ENCODE results near the gene SLC37A3. TPM values are rescaled to one million over a fixed set of nuclear protein-coding genes. Genes with fewer than 3 reads are reported as not detected.
"Not testable (repeated sequence)": the region's sequence is repeated elsewhere in the genome, so short reads cannot be mapped to it uniquely, and the experiment has no call there.

The SLC37A3 gene
- total and polyA plus RNA-seq, 9 donors = 30.6 to 74.6 (median 39.4) TPM

- H3K27me3 ChIP-seq = no peaks in the 10 kb centered on the region
- H3K36me3 ChIP-seq = no peaks in the 10 kb centered on the region
- H3K27ac ChIP-seq = no peak overlapping the region
Observed at GRCh38 chr7:140347218-140347617, 51.1 kb downstream of the SLC37A3 start.

GRCh38 chr7:140345426-140345825 lies 52.9 kb downstream of the SLC37A3 start:
- Histone ChIP-seq H3K4me3 (no peak overlapping the region), H3K9me3 (no peaks in the 10 kb centered on the region), H3K36me3 (no peaks in the 10 kb centered on the region), H3K4me1 (ENCODE audit: insufficient read depth) (no peaks in the 10 kb centered on the region), H3K27ac (no peak overlapping the region), H3K27me3 (no peaks in the 10 kb centered on the region)
- no peak for DNase-seq
- TF ChIP-seq EP300 (IDR thresholded peaks at IDR 0.05) (no peak), POLR2A (IDR thresholded peaks at IDR 0.05) (no peak), CTCF (IDR thresholded peaks at IDR 0.05) (no peak)
- intact Hi-C loops (cut with DNase I) = no loop called here
- 77 to 83% (median 80%) methylated on average over 3 of the region's 3 CpGs for WGBS, 3 donors

More at GRCh38 chr7:140347218-140347617, 51.1 kb downstream of the SLC37A3 start:
- WGBS, 3 donors = 71 to 80% (median 72%) methylated on average over 5 of the region's 5 CpGs
- no peak for TF ChIP-seq EP300 (IDR thresholded peaks at IDR 0.05)
- TF ChIP-seq POLR2A (IDR thresholded peaks at IDR 0.05) = no peak
- DNase-seq = no peak
- Histone ChIP-seq H3K4me3 (no peak overlapping the region), H3K9me3 (no peaks in the 10 kb centered on the region), H3K4me1 (ENCODE audit: insufficient read depth) (no peaks in the 10 kb centered on the region)
- intact Hi-C loops (cut with DNase I) = no loop called here

- Histone ChIP-seq H3K36me3 (no peaks in the 10 kb centered on the region), H3K27me3 (no peaks in the 10 kb centered on the region), H3K9me3 (no peaks in the 10 kb centered on the region), H3K4me3 (no peak overlapping the region), H3K27ac (no peak overlapping the region), H3K4me1 (ENCODE audit: insufficient read depth) (no peaks in the 10 kb centered on the region)
- intact Hi-C loops (cut with DNase I) = no loop called here
- no peak for DNase-seq
- 67 to 72% (median 72%) methylated on average over 13 of the region's 13 CpGs for WGBS, 3 donors
- no peak for TF ChIP-seq EP300 (IDR thresholded peaks at IDR 0.05)
- TF ChIP-seq CTCF (IDR thresholded peaks at IDR 0.05) = no peak
- no peak for TF ChIP-seq POLR2A (IDR thresholded peaks at IDR 0.05)
Observed at GRCh38 chr7:140342727-140343514, 55.4 kb downstream of the SLC37A3 start.

- H3K4me1 ChIP-seq (ENCODE audit: insufficient read depth); H3K36me3 ChIP-seq; DNase-seq; H3K9me3 ChIP-seq; H3K4me3 ChIP-seq; H3K27me3 ChIP-seq; intact Hi-C loops (cut with DNase I); H3K27ac ChIP-seq: not testable (repeated sequence)
- 89 to 98% (median 91%) methylated on average over 1 of the region's 1 CpG for WGBS, 3 donors
Observed at GRCh38 chr7:140338959-140339358, 59.4 kb downstream of the SLC37A3 start.

- TF ChIP-seq CTCF (IDR thresholded peaks at IDR 0.05) (no peak), POLR2A (IDR thresholded peaks at IDR 0.05) (no peak), EP300 (IDR thresholded peaks at IDR 0.05) (no peak)
- H3K27me3 ChIP-seq = no peaks in the 10 kb centered on the region
- no peak overlapping the region for H3K4me3 ChIP-seq
- intact Hi-C loops (cut with DNase I) = loop anchor here in 1 of 4 donors (5.0 kb wide), 1 partner anchor 62 kb away; no protein-coding TSS in a partner anchor
- no peak for DNase-seq
- H3K9me3 ChIP-seq = no peaks in the 10 kb centered on the region
- H3K4me1 ChIP-seq (ENCODE audit: insufficient read depth) = no peaks in the 10 kb centered on the region
- no peaks in the 10 kb centered on the region for H3K36me3 ChIP-seq
- 53 to 76% (median 53%) methylated on average over 8 of the region's 8 CpGs for WGBS, 3 donors
- H3K27ac ChIP-seq = no peak overlapping the region
Observed at GRCh38 chr7:140334341-140335057, 63.8 kb downstream of the SLC37A3 start.

Measured in ovary (tissue), 9 donors.